Measurements from ENCODE around the gene ZNF740.

ZNF740 gene

GRCh38 chr12:53187145-53187899, 6.8 kb downstream of the ZNF740 start:
- TF ChIP-seq, protein P1, sequence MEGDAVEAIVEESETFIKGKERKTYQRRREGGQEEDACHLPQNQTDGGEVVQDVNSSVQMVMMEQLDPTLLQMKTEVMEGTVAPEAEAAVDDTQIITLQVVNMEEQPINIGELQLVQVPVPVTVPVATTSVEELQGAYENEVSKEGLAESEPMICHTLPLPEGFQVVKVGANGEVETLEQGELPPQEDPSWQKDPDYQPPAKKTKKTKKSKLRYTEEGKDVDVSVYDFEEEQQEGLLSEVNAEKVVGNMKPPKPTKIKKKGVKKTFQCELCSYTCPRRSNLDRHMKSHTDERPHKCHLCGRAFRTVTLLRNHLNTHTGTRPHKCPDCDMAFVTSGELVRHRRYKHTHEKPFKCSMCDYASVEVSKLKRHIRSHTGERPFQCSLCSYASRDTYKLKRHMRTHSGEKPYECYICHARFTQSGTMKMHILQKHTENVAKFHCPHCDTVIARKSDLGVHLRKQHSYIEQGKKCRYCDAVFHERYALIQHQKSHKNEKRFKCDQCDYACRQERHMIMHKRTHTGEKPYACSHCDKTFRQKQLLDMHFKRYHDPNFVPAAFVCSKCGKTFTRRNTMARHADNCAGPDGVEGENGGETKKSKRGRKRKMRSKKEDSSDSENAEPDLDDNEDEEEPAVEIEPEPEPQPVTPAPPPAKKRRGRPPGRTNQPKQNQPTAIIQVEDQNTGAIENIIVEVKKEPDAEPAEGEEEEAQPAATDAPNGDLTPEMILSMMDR (IDR thresholded peaks at IDR 0.05; ENCODE audit: low read depth, low read length, missing control alignments), result no peak
- DNase-seq (ENCODE audit: low read depth), result no peak
- no peak overlapping the region for H3K4me3 ChIP-seq (ENCODE audit: low read depth, low read length)

GRCh38 chr12:53190108-53190729, 9.7 kb downstream of the ZNF740 start:
- no peak overlapping the region for H3K4me3 ChIP-seq (ENCODE audit: low read depth, low read length)
- DNase-seq (ENCODE audit: low read depth), result no peak
- TF ChIP-seq, protein P1 (IDR thresholded peaks at IDR 0.05; ENCODE audit: low read depth, low read length, missing control alignments), result peak; percentile 89

DNA sequence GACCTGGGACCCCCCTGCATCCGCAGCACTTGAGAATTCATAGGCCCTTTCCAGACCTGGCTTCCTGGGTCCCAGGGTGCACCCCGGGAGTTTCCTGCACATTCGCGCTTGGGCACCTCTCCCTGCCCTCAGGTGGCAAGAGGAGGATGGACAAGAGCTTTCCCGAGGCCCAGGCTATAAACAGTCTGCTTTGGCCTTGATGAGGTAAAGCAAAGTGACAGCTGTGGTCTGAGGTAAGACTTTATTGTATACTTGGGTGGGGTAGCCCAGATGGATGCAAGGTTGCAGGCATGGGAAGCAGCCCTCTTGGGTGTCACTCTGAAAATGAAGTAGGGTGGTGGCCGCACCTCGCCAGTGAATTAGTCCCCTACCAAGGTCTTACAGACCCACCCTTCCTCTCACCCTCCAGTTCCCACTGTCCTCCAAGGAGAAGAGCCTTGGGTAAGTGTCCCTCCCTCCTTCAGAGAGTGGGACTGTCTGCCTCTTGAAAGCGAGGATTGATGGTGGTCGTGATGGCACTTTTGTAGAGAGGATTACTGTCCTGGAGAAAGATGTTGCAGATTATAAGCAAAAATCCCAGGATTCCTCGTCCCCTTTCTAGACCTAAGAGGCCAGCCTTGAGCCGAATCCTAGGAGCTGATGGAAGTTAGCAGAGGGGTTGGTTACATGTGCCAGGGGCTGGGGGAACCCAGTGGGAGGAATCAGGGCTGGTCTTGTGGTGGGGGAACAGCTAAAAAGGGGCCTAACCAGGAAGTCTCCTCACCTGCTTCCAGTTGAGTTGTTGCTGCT, 10.8 kb downstream of the ZNF740 start:
- TF ChIP-seq, protein P1 (IDR thresholded peaks at IDR 0.05; ENCODE audit: low read depth, low read length, missing control alignments), result no peak
- no peak overlapping the region for H3K4me3 ChIP-seq (ENCODE audit: low read depth, low read length)
- DNase-seq (ENCODE audit: low read depth), result no peak

DNA sequence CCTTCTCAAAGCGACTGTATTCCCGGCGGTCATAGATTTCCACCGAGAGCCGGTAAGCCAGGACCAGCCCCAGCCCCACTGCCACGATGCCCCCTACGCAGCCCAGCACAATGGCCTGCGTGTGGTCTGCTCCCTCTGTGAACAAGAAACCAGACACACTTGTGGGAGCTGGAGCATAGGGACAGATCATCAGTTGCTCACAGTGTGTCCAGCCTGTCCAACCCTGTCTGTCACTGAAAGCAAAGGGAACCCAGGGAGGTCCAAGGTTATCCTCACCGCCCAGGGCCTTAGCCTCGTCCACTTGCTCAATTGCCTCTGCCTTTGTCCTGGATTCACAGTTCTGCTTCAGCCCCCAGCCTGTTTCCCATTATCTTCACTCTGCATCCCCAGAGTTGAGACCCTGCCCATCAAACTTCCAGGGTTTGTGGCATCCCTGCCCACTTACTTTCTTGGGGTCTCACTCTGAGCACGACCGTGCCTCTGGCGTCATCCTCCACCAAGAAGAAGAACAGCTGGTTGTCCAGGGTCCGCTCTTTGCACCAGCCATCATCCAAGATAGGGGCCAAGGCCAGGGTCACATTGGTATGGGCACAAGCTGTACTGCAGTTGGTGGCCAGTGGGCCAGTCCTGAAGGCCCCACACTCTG, 11.5 kb downstream of the ZNF740 start:
- DNase-seq (ENCODE audit: low read depth), result no peak
- TF ChIP-seq, protein P1 (IDR thresholded peaks at IDR 0.05; ENCODE audit: low read depth, low read length, missing control alignments), result no peak
- H3K4me3 ChIP-seq (ENCODE audit: low read depth, low read length), result no peak overlapping the region

DNA sequence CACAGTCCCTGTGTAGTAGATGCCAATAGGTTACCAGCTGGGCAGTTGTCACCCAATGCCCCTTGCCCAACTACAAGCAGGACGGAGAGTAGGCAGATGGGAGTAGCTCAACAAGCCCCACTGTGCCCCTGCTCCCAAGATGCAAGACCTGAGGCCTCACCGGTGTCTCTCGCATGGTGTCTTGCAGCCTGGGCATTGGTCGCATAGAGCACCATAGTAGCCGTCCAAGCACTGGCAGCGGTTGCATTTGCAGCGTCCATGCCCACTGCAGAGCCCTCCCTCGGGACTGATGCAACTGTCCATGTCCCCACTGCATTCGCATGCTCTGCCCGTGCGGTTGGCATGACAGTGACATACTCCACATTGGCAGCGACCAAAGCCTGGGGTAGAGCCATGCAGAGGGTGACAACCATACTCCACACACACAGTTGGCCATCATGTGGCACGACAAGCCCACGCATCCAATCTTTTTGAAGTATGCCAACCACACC, 12.1 kb downstream of the ZNF740 start:
- no peak for DNase-seq (ENCODE audit: low read depth)
- H3K4me3 ChIP-seq (ENCODE audit: low read depth, low read length), result no peak overlapping the region
- TF ChIP-seq, protein P1 (IDR thresholded peaks at IDR 0.05; ENCODE audit: low read depth, low read length, missing control alignments), result no peak

- TF ChIP-seq, protein P1 (IDR thresholded peaks at IDR 0.05; ENCODE audit: low read depth, low read length, missing control alignments), result no peak
- H3K4me3 ChIP-seq (ENCODE audit: low read depth, low read length), result no peak overlapping the region
- no peak for DNase-seq (ENCODE audit: low read depth)
Observed at GRCh38 chr12:53193040-53193439, 12.5 kb downstream of the ZNF740 start.
